Urinary bladder (tissue), 4 donors: ENCODE results near the gene FCHSD1. TPM values are rescaled to one million over a fixed set of nuclear protein-coding genes. Genes with fewer than 3 reads are reported as not detected.

ENCODE experiments used
- DNase-seq: peaks from one replicate; pipeline ENCODE4 v3.0.0-alpha.2; 2015; ENCODE audit errors: extremely low spot score
- H3K27ac ChIP-seq: one replicate; pipeline ENCODE4 v1.5.1; 2013; ENCODE audit warnings: low read depth, mild to moderate bottlenecking, moderate library complexity
- H3K36me3 ChIP-seq: one replicate; pipeline ENCODE4 v1.6.1; 2013; ENCODE audit warnings: mild to moderate bottlenecking, moderate library complexity; ENCODE audit not compliant: insufficient read depth
- H3K4me1 ChIP-seq: one replicate; pipeline ENCODE4 v1.6.1; 2013; ENCODE audit warnings: mild to moderate bottlenecking, moderate library complexity; ENCODE audit not compliant: insufficient read depth
- H3K4me3 ChIP-seq: one replicate; pipeline ENCODE4 v1.5.1; 2013; ENCODE audit warnings: low read depth, low read length
- WGBS: extraction: QIAGEN DNeasy Blood & Tissue Kit; methylation state at CpG from one replicate; pipeline ENCODE4 v1.1.7; 2013; 5-methylcytosine and 5-hydroxymethylcytosine counted together
- polyA plus RNA-seq: library from polyadenylated mRNA; stranded (reverse); fragments of 200-250 nt; gene quantifications from one replicate; pipeline ENCODE4 v1.2.3, GENCODE V29; 2013
- total RNA-seq: library from RNA; depleted of rRNA; stranded (reverse); fragments of >200 nt; gene quantifications from one replicate; pipeline ENCODE4 v1.2.3, GENCODE V29; 2014
- donor health status: healthy with polysubstance abuse.
- donor health status: healthy.

Gene FCHSD1
- total and polyA plus RNA-seq, 2 donors: 14.4 to 15.6 TPM

DNA sequence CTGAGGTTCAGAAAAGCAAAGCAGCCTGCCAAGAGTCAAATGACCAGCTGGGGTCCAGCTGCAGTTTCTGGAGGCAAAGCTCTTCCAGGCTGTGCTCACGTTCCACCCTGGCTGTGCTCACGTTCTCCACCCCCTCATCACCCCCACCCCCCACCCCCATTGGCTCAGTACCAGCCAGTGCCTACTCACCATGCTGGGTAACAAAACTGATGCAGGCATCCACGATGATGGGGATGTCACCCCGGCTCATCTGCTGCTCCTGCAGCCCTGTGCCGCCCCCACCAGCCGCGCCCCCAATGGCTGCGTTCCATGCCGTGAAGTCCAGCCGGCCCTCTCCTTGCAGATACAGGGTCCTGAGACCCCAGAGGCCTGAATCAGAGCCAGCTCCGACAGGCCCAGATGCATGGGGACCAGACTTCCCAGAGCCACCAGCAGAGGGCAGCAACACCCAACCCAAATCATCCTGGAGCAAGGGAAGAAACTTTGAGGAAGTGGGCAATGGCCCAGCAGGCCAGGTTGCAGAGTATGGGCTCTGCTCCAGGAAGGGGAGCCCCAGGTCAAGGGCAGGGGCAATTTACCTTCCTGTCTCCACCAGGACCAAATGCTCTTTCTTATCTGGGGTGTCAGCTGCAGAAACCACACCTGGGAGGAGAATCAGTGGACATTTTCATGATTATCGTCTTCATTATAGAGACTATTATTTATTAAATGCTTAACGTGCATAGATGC, 13.7 kb upstream of the FCHSD1 start:
- Histone ChIP-seq H3K36me3 (no peaks in the 10 kb centered on the region), H3K4me3 (no peak overlapping the region), H3K27ac (no peak overlapping the region), H3K4me1 (no peaks in the 10 kb centered on the region)
- 38% methylated on average over 13 of the region's 13 CpGs for WGBS
- DNase-seq: peak; percentile 57

DNA sequence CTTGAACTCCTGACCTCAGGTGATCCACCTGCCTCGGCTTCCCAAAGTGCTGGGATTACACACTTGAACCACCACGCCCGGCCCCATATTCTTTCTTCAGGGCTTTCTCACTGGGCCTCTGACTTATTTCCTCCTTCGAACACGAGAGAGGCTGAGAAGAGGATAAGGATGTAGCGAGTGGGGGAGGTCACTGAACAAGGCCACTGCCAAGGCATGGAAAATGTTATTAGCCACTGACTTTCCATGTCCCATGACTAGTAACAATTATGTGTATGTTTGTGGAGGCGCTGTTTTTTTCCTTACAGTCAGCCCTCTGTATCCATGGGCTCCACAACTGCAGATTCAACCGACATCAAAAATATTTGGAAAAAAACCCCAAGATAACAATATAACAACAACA, 12.3 kb upstream of the FCHSD1 start:
- no peak for DNase-seq
- H3K36me3 ChIP-seq: no peaks in the 10 kb centered on the region
- no peak overlapping the region for H3K4me3 ChIP-seq
- no peaks in the 10 kb centered on the region for H3K4me1 ChIP-seq
- H3K27ac ChIP-seq: no peak overlapping the region
- 89% methylated on average over 8 of the region's 8 CpGs for WGBS

DNA sequence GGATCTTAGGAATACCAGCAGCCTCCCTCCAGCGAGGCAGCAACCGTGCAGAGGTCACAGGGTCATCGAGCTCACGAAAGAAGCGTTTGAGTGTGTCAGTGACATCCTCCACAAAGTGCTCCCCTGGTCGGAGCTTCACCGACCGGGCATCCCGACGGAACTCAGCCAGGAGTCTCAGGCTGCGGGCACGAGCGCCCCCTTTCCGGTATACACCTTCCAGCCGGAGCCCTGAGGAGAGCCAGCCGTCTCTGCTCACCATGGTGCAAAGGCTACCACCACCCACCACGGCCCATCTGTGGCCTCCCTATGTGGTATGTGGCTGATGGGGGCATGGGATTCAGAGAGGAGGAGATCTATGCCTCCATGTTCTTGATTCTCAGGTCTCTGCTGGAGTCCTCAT, 10.8 kb upstream of the FCHSD1 start:
- Histone ChIP-seq H3K27ac (no peak overlapping the region), H3K4me3 (no peak overlapping the region), H3K36me3 (no peaks in the 10 kb centered on the region), H3K4me1 (no peaks in the 10 kb centered on the region)
- no peak for DNase-seq
- 87% methylated on average over 17 of the region's 17 CpGs for WGBS

DNA sequence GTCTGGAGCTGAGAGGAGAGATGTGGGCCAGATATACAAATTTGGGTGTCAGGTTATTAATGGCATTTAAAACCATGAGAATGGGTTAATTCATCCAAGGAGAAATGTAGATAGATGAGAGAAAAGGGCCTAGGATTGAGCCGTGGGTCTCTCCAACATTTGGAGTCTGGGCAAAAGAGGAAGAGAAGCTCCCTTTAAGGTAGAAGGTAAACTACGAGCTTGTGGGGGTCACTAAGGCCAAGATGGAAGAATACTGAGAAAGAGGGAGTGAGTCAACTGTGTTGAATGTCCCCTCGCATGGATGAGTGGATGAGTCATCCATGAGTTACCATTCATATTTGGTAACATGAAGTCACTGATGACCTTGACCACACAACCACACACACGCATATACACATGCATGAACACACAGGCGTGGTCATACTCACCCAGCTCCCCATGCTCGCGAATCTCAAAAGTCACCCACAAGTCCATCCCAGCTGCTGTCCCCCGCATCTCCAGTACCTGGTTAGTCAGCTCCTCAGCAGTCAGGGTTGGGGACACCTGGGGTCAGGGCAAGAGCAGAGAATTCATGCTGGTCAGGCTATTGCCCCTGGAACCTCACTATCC, 6.8 kb upstream of the FCHSD1 start:
- Histone ChIP-seq H3K36me3 (no peaks in the 10 kb centered on the region), H3K27ac (no peak overlapping the region), H3K4me1 (no peaks in the 10 kb centered on the region), H3K4me3 (no peak overlapping the region)
- 85% methylated on average over 8 of the region's 8 CpGs for WGBS
- DNase-seq: no peak

DNA sequence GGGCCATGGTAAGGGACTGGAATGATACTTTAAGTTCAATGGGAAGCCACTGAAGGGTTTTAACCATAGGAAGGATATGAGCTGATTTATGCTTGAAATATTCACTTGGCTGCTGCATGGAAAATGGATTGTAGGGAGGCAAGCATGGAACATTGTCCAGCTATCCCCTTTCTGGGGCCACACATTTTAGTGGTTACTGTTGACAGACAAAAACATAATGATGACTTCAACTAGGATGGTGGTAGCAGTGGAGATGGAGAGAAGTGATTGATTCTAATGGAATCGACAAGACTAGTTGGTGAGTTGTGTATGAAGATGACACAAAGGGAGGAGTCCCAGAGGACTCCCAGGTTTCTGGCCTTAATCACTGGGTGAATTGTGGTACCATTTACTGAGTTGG, 6.2 kb upstream of the FCHSD1 start:
- WGBS: 100% methylated on average over 1 of the region's 1 CpG
- Histone ChIP-seq H3K27ac (no peak overlapping the region), H3K4me3 (no peak overlapping the region), H3K36me3 (no peaks in the 10 kb centered on the region), H3K4me1 (no peaks in the 10 kb centered on the region)
- no peak for DNase-seq

DNA sequence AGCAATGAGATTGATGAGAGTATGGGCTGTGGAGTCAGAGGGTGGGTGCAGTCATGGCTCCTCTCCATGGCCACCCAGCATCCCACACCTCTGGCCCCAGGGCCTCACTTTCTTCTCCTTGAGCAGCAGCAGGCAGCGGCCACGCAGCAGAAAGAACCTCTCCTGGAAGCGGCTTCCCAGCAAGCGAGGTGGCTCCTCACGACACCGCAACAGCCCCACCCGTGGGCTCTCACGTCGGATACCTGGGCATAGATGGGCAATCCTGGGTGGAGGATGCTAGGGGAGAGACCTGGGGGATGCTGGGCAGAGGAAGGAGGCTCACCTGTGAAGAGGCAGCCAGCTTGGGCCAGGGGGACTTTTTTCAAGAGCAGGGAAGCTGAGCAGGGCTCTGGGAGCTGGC, 5.2 kb upstream of the FCHSD1 start:
- 96% methylated on average over 9 of the region's 9 CpGs for WGBS
- H3K27ac ChIP-seq: no peak overlapping the region
- no peaks in the 10 kb centered on the region for H3K36me3 ChIP-seq
- DNase-seq: no peak
- no peak overlapping the region for H3K4me3 ChIP-seq
- peaks cover 2% of the 10 kb centered on the region for H3K4me1 ChIP-seq

DNA sequence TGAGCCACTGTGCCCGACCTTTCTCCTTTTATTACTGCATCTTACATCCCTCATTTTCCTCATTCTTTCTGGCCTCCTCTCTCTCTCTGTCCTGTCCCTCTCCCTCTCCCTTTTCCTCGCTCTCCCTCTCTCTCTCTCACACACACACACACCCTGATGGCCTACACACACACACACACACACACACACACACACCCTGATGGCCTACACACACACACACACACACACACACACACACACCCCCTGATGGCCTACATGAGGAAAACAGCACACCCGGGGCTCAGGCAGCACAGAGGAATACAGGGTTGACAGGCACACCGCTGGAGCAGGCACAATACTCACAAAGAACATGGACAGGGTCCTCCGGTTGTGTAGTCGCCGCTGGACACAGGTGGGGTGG, 3.8 kb upstream of the FCHSD1 start:
- no peak for DNase-seq
- no peak overlapping the region for H3K4me3 ChIP-seq
- H3K27ac ChIP-seq: no peak overlapping the region
- peaks cover 2% of the 10 kb centered on the region for H3K4me1 ChIP-seq
- WGBS: 83% methylated on average over 7 of the region's 7 CpGs
- H3K36me3 ChIP-seq: no peaks in the 10 kb centered on the region

DNA sequence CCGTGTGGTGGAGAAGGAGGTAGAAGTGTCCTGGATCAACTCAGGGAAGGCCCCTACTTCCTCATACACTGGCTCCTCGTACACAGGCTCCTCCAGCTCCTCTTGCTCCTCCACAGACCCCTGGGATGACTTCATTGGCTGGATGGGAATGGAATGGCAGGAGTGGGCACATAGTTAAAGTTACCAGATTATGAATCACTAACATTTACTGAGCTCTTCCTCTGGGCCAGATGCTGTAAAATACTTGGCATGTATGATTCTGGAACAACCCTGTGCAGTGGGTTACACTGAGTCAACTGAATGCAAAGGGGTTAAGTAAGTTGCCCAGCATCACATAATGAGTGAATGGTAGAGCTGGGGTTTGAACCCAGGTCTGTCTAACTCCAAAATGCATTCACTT, 3.1 kb upstream of the FCHSD1 start:
- peaks cover 2% of the 10 kb centered on the region for H3K4me1 ChIP-seq
- H3K36me3 ChIP-seq: no peaks in the 10 kb centered on the region
- no peak overlapping the region for H3K4me3 ChIP-seq
- no peak overlapping the region for H3K27ac ChIP-seq
- 76% methylated on average over 2 of the region's 2 CpGs for WGBS
- no peak for DNase-seq

DNA sequence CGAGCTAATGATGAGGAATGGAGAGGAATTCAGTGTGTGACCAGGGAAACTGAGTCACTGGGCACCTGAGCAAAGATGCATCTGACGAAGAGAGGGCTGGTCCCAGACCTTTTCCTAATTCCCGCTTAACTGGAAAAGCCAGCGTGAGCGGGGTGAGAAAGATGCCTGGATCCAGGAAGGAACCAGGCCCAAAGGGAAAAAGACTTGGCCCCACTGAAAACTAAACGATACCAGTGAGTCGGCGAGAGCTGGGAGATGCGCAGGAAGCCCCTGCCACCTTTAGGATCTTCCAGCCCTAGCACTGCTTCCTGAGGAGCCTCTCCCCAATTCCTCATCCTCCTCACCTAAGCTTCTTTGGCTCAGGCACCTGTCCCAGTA, 499 bp upstream of the FCHSD1 start:
- Histone ChIP-seq H3K4me1 (peaks cover 2% of the 10 kb centered on the region), H3K4me3 (peak overlapping the region; percentile 57), H3K27ac (no peak overlapping the region), H3K36me3 (no peaks in the 10 kb centered on the region)
- WGBS: 47% methylated on average over 9 of the region's 9 CpGs
- no peak for DNase-seq

DNA sequence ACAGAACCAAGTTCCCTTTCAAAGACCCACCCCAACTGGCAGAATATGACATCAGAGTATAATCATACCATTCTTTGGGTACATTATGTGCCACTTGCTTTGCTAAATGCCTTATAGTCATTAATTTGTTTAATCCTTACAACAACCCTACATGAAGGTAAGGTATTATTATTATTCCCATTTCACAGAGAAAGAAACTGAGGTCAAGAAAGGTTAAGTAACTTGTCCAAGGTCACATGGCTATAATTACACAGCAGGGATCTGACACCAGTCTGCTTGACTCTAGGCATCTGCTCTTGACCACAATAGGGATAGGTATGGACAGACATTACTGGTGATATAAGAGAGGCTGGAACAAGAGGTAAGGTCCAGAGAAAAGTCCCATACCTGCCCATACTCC, 1.2 kb downstream of the FCHSD1 start:
- DNase-seq: no peak
- Histone ChIP-seq H3K36me3 (no peaks in the 10 kb centered on the region), H3K27ac (no peak overlapping the region), H3K4me1 (peaks cover 2% of the 10 kb centered on the region), H3K4me3 (no peak overlapping the region)

DNA sequence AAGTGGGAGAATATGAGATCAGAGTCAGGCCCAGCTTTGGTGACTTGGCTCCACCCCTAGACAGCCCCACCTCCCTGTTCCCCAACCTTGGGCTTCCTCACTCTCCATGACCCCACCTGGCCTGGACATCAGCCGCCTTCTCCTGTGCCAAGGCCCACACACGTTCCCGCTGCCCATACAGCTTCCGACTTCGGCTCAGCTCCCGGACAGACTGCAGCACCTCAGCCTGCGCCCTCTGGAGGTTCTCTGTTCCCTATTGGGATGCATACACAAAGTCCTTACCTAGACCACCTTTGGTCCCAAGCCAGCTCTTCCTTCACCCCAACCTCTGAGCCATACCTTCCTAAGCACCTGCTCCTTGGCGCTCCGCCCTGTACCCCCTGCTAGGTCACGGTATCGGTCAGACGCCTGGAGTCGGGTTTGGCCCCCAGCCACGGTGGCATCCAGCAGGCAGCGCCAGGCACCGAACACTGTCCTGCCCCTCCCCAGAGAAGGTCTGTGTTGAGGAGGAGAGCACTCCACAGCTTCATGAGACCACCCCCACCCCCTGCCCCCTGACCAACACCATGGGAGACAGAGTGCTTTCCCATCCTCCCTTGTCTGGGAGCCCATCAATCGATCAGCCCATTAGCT, 2.0 kb downstream of the FCHSD1 start:
- no peak for DNase-seq
- Histone ChIP-seq H3K36me3 (no peaks in the 10 kb centered on the region), H3K4me1 (peaks cover 2% of the 10 kb centered on the region), H3K27ac (no peak overlapping the region), H3K4me3 (no peak overlapping the region)
- 92% methylated on average over 17 of the region's 17 CpGs for WGBS

DNA sequence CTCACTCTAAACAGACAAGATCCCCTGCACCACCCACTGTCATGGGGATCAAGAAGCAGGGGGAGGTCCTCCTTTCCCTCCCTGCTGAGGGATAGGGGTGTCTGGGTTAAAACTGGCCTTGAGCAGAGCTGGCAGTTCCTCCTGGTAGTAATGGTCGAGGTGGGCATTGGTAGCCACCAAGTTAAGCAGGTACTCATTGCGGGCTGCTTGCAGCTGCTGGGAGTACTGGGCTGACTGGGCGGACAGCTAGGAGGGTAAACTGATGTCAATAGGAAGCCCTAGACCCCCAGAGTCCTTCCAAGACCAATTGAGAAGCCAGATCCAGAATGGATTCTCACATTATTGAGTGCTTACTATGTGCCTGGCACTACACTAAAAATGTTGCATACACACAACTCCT, 3.4 kb downstream of the FCHSD1 start:
- Histone ChIP-seq H3K27ac (no peak overlapping the region), H3K4me1 (peaks cover 2% of the 10 kb centered on the region), H3K4me3 (no peak overlapping the region), H3K36me3 (no peaks in the 10 kb centered on the region)
- DNase-seq: no peak
- 93% methylated on average over 3 of the region's 3 CpGs for WGBS

DNA sequence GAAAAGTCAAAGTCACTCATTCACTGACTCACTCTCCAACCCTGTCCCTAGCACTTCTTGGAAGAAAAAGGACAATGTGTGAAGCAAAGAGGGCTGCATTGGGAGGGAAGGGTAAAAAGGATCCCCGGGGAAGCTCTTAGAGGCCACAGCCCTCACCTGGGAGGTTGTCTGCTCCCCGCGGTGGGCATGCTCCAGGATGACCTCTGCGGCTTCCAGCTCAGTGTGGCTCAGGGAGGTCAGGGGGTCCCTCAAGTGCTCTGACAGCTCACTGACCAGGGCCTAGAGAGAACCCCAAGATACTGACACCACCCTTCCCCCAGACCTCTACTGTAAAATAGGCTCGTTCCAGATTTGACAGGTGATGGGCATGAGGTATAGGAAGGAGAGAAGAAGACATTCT, 4.0 kb downstream of the FCHSD1 start:
- H3K36me3 ChIP-seq: no peaks in the 10 kb centered on the region
- no peak overlapping the region for H3K27ac ChIP-seq
- no peak for DNase-seq
- H3K4me3 ChIP-seq: no peak overlapping the region
- H3K4me1 ChIP-seq: peaks cover 2% of the 10 kb centered on the region
- 92% methylated on average over 5 of the region's 5 CpGs for WGBS

DNA sequence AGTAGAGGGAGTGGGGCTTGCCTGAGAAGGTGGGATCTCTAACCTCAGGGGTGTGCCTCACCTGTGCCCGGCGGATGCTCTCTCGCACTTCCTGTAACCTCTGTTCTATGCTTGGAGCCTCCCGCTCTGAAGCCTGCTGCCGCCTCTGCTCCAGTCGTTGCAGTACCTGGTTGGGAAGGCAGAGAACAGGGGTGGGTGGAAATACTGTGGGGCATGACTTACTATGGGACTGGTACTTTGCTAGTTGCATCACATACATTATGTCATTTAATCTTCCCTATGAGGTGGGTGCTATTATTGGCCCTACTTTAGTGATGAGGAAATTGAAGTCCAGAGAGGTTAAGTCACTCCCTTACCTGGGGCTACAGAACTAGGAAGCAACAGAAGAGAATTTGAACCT, 5.2 kb downstream of the FCHSD1 start:
- H3K27ac ChIP-seq: no peak overlapping the region
- WGBS: 93% methylated on average over 6 of the region's 6 CpGs
- peaks cover 3% of the 10 kb centered on the region for H3K36me3 ChIP-seq
- H3K4me3 ChIP-seq: no peak overlapping the region
- no peaks in the 10 kb centered on the region for H3K4me1 ChIP-seq
- no peak for DNase-seq
